K562 (cell line): Measurements from ENCODE around the gene AIFM3. TPM values are rescaled to one million over a fixed set of nuclear protein-coding genes. Genes with fewer than 3 reads are reported as not detected.
A peak's percentile ranks its signal among the peaks of the same experiment; 100 is the strongest.

ENCODE experiments used
- CREB5 ChIP-seq: fragments of 250-450 bp; sonication (Bioruptor Pico); IDR thresholded peaks from 2 replicates; pipeline ENCODE4 v1.5.0; 2020; ENCODE audit warnings: mild to moderate bottlenecking
- CREM ChIP-seq: IDR thresholded peaks from 2 replicates; pipeline ENCODE4 v1.6.1; 2014; ENCODE audit warnings: antibody characterized with exemption, low read depth
- HINFP ChIP-seq: fragments of 450-650 bp; conservative IDR thresholded peaks from 2 replicates; pipeline ENCODE4 v1.6.1; 2016; ENCODE audit warnings: missing genetic modification characterization, low read depth, mild to moderate bottlenecking, control low read depth, missing compliant biosample characterization
- JUN ChIP-seq, 2 experiments: sonication (generic) in 1 of 2; formaldehyde crosslinking in 1 of 2; IDR thresholded peaks; 2 replicates each; pipeline versions ENCODE4 v1.6.1 to v1.8.0; 2012 to 2022; ENCODE audit warnings: borderline replicate concordance in 2 of 2, mild to moderate bottlenecking in 2 of 2, improper control_type of control experiment in 1 of 2, low read depth in 1 of 2, low read length in 1 of 2, missing genetic modification reagents in 1 of 2
- KDM5B ChIP-seq: fragments of 200-600 bp; sonication (generic); IDR thresholded peaks from 2 replicates; pipeline ENCODE4 v1.6.1; 2012; ENCODE audit warnings: low read depth, mild to moderate bottlenecking, moderate library complexity, low read length, control low read depth, inconsistent platforms; ENCODE audit not compliant: insufficient replicate concordance
- USF1 ChIP-seq: sonication (generic); formaldehyde crosslinking; IDR thresholded peaks from 2 replicates; pipeline ENCODE4 v1.9.0; 2022; ENCODE audit warnings: mild to moderate bottlenecking, missing genetic modification reagents
- ZBED1 ChIP-seq: IDR thresholded peaks from 2 replicates; pipeline ENCODE4 v1.6.1; 2014
- ZC3H11A ChIP-seq: IDR thresholded peaks from 2 replicates; pipeline ENCODE4 v1.6.1; 2012; ENCODE audit warnings: low read depth, low read length, improper control_type of control experiment
- ZC3H4 ChIP-seq: sonication (generic); formaldehyde crosslinking; IDR thresholded peaks from 2 replicates; pipeline ENCODE4 v1.9.0; 2021; ENCODE audit warnings: missing genetic modification reagents, borderline replicate concordance
- ZFP36 ChIP-seq: fragments of 150-350 bp; IDR thresholded peaks from 2 replicates; pipeline ENCODE4 v1.6.1; 2018; ENCODE audit warnings: low read length, low read depth; ENCODE audit not compliant: partially characterized antibody
- polyA plus RNA-seq, 8 experiments: library from polyadenylated mRNA; depleted of rRNA in 4 of 8; stranded (reverse) in 5 of 8; unstranded in 3 of 8; fragments of >200 nt; fragmentation: Nextera tagmentation in 2 of 8; fragmentation: Illumina TruSeq in 1 of 8; extraction: Ambion mirVana in 2 of 8; extraction: Trizol in 1 of 8; gene quantifications; 2 replicates each; pipeline versions ENCODE4 v1.2.1 to v1.2.3, GENCODE V29; 2011 to 2014; ENCODE audit warnings: inconsistent platforms in 1 of 8, missing spikeins in 1 of 8
- total RNA-seq, 7 experiments: library from RNA; depleted of rRNA in 6 of 7; stranded (reverse); fragments of >200 nt in 6 of 7; fragmentation: Illumina TruSeq in 2 of 7; extraction: Trizol in 2 of 7; gene quantifications; 2 replicates each; pipeline versions ENCODE4 v1.2.1 to v1.2.3, GENCODE V29; 2011 to 2021; ENCODE audit warnings: low replicate concordance in 1 of 7
- TF ChIP-seq, protein P1 (sequence below): IDR thresholded peaks from 2 replicates; pipeline ENCODE4 v1.6.1; 2011; ENCODE audit not compliant: insufficient read length; ENCODE audit errors: extremely low read depth

The AIFM3 gene
- total and polyA plus RNA-seq, 9 of the 15 experiments (the other 6 are each of a cell fraction or from before 2014, with no cell fraction given) = 0.03 to 0.20 (median 0.07) TPM; not detected in 1

DNA sequence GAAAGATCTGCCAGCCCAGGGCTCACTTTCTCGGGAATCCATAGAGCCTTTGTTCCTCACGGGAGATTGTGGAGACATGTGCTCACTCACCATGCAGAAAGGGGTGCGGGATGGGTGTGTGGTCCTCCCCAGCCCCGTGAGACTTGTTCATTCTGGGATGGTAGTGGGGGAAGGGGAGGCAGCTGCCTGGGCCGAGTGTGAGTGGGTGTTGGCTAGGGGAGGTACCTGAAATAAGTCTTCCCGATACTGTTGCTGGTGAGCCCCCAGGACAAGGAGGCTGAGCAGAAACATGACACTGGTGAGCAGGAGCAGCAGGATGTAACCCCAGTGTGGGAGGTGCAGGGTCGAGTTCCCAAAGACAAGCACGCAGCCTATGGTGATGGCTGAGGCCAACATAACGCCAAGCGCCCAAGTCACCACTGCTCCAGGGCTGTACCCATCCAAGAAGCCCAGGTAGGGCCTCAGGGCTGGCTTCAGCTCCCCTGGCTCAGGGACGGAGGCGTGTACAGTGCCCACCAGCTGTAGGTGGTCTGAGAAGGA, 62.5 kb downstream of the AIFM3 start (continued):
- TF ChIP-seq ZFP36 (peak; percentile 61), ZBED1 (peak; percentile 47; the same call in 1 of the 2 replicates), ZC3H11A (no peak), CREB5 (CRISPR knock-in tag) (no peak), HINFP (tag) (no peak), USF1 (CRISPR knock-in tag) (peak; percentile 18; the same call in 1 of the 2 replicates), ZC3H4 (CRISPR knock-in tag) (peak; percentile 61; the same call in 1 of the 2 replicates), CREM (no peak), KDM5B (peak; percentile 19), JUN (IDR thresholded peaks at IDR 0.05; ENCODE audit: borderline replicate concordance, low read depth, low read length) (no peak), JUN (CRISPR knock-in tag; IDR thresholded peaks at IDR 0.05; ENCODE audit: borderline replicate concordance) (peak; percentile 42; the same call in 1 of the 2 replicates)
- TF ChIP-seq, protein P1, sequence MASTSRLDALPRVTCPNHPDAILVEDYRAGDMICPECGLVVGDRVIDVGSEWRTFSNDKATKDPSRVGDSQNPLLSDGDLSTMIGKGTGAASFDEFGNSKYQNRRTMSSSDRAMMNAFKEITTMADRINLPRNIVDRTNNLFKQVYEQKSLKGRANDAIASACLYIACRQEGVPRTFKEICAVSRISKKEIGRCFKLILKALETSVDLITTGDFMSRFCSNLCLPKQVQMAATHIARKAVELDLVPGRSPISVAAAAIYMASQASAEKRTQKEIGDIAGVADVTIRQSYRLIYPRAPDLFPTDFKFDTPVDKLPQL = no peak
